Stimulated activated naive CD8-positive, alpha-beta T cell treated with anti-CD3 and anti-CD28 coated beads, Interleukin-15, amount 100 ng/mL, for 72 hours (primary cell): ENCODE measurements around the gene DHPS.

Source experiments
- ATAC-seq: fragments of 150-1000 bp; cut with Tn5 transposase; 2 replicates; pipeline ENCODE4 v1.10.0; 2021; ENCODE audit warnings: mild to moderate bottlenecking, moderate library complexity
- DNase-seq, 2 donors: peaks; one replicate each; pipeline ENCODE4 v3.0.0; 2021 to 2022
- H3K27ac Mint-ChIP-seq, 2 donors: one replicate each; pipeline ENCODE4 v1.8.0; 2022; ENCODE audit warnings: mild to moderate bottlenecking in 2 of 2, mixed read lengths in 2 of 2, moderate library complexity in 2 of 2
- H3K27me3 Mint-ChIP-seq: one replicate; pipeline ENCODE4 v1.8.0; 2022; ENCODE audit warnings: mixed read lengths
- H3K4me1 Mint-ChIP-seq: one replicate; pipeline ENCODE4 v1.8.0; 2022; ENCODE audit warnings: mild to moderate bottlenecking, mixed read lengths
- H3K4me3 Mint-ChIP-seq, 2 donors: one replicate each; pipeline ENCODE4 v1.8.0; 2022; ENCODE audit warnings: mild to moderate bottlenecking in 2 of 2, mixed read lengths in 2 of 2, moderate library complexity in 1 of 2
- H3K9me3 Mint-ChIP-seq, 2 donors: one replicate each; pipeline ENCODE4 v1.8.0; 2022; ENCODE audit warnings: mixed read lengths in 2 of 2

DHPS gene

DNA sequence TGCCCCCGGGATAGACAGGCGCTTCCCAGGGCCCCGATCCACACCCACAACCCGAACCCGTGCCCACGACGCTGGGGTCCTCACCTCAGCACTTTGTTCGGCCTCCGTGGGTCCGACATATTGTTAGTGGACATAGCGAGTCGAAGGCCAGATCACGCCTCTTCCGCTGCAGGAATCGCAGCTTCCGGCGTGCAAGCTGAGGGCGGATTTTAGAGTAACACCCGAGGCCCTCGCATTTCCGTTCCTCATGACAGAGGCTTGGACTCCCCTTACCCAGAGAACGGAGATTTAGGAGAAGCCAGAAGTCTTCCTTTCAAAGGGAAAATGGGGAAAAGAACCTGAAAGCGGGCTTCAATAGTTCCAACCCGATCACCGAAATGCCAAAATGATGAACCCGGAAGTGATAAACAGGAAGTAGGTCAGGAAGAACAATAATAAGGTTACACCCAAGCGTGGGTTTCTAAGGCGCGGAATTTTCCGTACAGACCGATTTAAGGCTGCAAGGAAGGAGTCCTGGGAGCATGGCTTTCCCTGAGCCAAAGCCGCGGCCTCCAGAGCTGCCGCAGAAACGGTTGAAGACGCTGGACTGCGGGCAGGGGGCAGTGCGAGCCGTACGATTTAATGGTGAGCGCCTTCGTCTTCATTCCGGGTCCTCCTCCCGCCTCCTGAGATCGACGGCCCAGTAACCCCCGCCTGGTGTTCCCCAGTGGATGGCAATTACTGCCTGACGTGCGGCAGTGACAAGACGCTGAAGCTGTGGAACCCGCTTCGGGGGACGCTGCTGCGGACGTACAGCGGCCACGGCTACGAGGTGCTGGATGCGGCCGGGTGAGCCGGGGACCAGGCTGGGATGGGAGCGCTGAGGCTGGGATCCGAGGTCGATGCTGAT lies 12.2 kb downstream of the DHPS start:
- ATAC-seq = peak; percentile 38
- Mint-ChIP-seq H3K4me1 (peaks cover 72% of the 10 kb centered on the region), H3K27me3 (no peaks in the 10 kb centered on the region), H3K27ac (peak overlapping the region; percentile 100), H3K9me3 (no peaks in the 10 kb centered on the region), H3K4me3 (peak overlapping the region; percentile 96 to 97)
- DNase-seq = peak; percentile 76 to 79

DNA sequence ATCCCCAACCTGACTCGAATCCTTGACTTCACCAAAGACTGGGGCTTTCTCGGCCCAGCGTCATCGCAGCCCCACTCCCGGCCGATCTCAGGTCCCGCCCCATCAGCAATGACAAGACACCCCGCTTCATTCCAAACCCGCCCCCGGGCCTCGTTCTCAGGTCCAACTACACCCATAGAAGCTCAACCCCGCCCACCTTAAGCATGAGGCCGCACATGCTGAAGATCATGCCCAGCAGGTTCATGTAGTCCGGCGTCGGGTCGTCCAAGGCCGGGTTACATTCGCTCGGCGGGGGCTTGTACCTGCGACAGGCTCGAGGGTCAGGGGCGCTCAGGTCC lies 12.8 kb downstream of the DHPS start:
- H3K27ac Mint-ChIP-seq = peak overlapping the region; percentile 100
- peak overlapping the region; percentile 96 to 97 for H3K4me3 Mint-ChIP-seq
- no peaks in the 10 kb centered on the region for H3K9me3 Mint-ChIP-seq
- ATAC-seq (peak; percentile 10), DNase-seq (peak; percentile 50 to 64)
- H3K4me1 Mint-ChIP-seq = peaks cover 74% of the 10 kb centered on the region
- no peaks in the 10 kb centered on the region for H3K27me3 Mint-ChIP-seq

DNA sequence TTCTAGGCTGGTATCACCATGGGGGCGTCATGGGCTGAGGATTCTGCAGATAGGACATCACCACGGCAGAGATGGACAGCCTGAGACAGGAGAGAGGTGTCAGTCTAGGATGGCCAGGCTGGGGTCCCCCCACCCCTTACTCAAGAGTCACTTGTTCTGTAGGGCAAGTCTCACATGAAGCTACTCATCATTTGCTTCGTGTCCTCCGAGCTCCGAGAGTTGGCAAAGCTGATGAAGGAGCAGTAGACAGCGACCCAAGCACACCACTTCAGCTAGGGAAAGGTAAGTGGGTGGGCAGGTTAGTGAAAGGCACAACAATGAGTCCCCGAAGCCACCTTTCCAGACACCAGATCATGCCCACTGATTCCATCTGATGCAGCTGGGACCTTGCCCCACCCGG lies 13.3 kb downstream of the DHPS start:
- Mint-ChIP-seq H3K4me3 (peak overlapping the region; percentile 96 to 97), H3K27ac (peak overlapping the region; percentile 100), H3K9me3 (no peaks in the 10 kb centered on the region), H3K4me1 (peaks cover 80% of the 10 kb centered on the region), H3K27me3 (no peaks in the 10 kb centered on the region)
- no peak for ATAC-seq
- DNase-seq = no peak

DNA sequence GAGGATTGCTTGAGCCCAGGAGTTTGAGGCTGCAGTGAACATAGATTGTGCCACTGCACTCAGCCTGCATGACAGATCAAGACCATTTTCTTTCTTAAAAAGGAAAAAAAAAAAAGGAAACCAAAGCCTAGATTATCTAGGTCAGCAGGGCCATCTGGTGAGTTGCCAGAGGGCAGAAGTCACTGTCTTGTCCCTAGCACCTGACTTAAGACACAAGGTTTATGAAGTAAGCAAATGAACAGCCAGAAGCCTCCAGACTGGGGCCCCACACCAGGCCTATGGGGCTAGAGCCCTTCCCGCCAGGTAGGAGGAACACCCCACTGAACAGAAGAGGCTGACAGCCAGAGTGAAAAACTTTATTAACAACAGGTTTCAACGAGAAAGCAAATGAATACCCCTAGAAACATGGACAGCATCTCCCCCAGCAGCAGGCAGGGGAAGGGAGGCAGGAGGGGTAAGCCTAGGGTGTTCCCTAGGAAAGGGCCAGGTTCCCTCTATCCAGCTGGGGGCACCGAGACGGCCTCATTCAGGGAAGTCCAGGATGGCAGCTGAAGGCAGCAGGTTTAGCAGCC lies 13.9 kb downstream of the DHPS start:
- Mint-ChIP-seq H3K27ac (no peak overlapping the region), H3K27me3 (no peaks in the 10 kb centered on the region), H3K4me1 (peaks cover 84% of the 10 kb centered on the region), H3K9me3 (no peaks in the 10 kb centered on the region), H3K4me3 (peak overlapping the region; percentile 96 to 97)
- no peak for ATAC-seq
- DNase-seq = no peak

- DNase-seq (peak; percentile 81), ATAC-seq (peak; percentile 86)
- peak within 1 kb of the TSS; percentile 96 for H3K27ac Mint-ChIP-seq
- no peaks in the 10 kb centered on the region for H3K9me3 Mint-ChIP-seq
- peak within 1 kb of the TSS; percentile 91 to 96 for H3K4me3 Mint-ChIP-seq
- peaks cover 74% of the 10 kb centered on the region for H3K4me1 Mint-ChIP-seq
- no peaks in the 10 kb centered on the region for H3K27me3 Mint-ChIP-seq
Measured at GRCh38 chr19:12666265-12667048, 15.2 kb downstream of the DHPS start, which contains the start of the genes MAN2B1 and WDR83. MAN2B1 (minus strand) TSS chr19:12666742; CDS start chr19:12666701, 41 bp downstream. WDR83 (plus strand) TSS chr19:12666807; CDS start chr19:12669791, 2,984 bp downstream.

- H3K27me3 Mint-ChIP-seq = no peaks in the 10 kb centered on the region
- H3K27ac Mint-ChIP-seq = peak overlapping the region; percentile 96
- H3K9me3 Mint-ChIP-seq = no peaks in the 10 kb centered on the region
- peak overlapping the region; percentile 91 to 96 for H3K4me3 Mint-ChIP-seq
- ATAC-seq = peak; percentile 21
- peaks cover 71% of the 10 kb centered on the region for H3K4me1 Mint-ChIP-seq
- DNase-seq = no peak
Measured at GRCh38 chr19:12665671-12666264, 15.9 kb downstream of the DHPS start.

DNA sequence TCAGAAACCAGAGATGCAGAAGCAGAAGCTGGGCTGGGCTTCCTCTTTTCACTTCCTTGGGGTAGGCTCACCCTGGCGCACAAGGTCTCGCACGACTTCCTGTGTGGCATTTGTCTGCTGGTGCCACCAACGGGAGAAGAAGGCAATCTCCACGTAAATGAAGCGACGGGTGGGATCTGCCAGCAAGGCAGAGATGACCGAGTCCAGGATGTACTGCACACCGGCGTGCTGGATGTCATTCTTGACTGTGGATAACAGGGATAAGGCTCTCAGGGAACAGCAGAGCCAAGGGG lies 16.5 kb downstream of the DHPS start:
- Mint-ChIP-seq H3K4me1 (peaks cover 66% of the 10 kb centered on the region), H3K27me3 (no peaks in the 10 kb centered on the region), H3K9me3 (no peaks in the 10 kb centered on the region), H3K4me3 (peak overlapping the region; percentile 91 to 96), H3K27ac (peak overlapping the region; percentile 61 to 96)
- ATAC-seq (peak; percentile 56), DNase-seq (peak; percentile 33 to 71)

DNA sequence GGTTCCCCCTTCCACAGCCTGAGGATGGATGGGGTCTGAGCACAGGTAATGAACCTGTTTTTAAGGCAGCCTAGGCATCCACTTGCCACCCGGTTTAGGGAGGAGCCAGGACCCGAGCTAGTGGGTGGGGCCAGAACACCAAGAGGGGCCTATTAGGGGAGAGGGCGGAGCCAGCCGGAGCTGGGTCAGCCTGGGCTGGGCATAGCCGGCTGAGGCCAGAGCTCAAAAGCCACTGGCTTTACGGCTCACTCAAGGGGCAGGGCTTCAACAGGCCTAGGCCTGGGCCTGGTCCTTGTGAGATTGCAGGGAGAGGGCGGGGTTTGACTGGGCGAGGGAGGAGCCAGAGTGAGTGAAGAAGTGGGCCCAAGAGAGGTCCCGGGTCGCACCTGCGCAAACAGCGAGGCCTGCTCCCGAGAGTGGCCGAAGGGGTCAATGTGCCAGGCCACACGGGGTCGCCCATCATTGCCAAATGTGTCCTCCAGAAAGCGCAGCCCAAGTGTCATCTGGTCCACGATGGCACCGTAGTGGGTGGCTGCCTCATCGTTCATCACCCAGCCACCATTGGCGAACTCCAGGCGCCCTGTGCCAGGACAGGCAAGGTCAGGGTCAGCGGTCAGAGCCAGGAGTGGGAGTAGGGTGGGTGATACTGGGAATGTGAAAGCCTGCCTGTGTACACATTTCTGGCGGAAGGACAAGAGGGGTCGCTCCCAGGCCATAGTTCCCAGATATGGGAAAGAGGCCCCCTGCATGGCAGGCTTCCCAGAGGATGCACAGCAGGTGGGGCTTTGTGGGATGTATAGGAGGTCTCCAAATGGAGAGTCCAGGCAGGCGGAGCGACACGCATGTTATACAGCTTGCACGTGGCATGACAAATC lies 17.0 kb downstream of the DHPS start:
- DNase-seq = no peak
- H3K27ac Mint-ChIP-seq = peak overlapping the region; percentile 46 to 74
- H3K4me1 Mint-ChIP-seq = peaks cover 62% of the 10 kb centered on the region

DNA sequence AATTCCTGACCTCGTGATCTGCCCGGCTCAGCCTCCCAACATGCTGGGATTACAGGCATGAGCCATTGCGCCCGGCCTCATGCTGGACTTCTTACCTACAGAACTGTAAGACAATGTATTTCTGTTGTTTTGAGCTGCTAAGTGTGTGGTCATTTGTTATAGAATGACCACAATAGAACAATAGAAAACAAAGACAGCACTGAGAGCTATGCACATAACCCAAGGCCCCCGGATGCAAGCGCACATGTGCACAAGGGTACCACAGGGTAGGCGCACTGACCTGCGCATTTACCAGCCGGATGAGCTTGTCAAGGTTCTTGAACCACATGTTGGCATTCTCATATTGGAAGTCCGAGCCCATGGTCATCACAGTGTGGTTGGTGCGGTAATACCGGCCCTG lies 20.7 kb downstream of the DHPS start:
- DNase-seq = no peak
- Mint-ChIP-seq H3K27me3 (no peaks in the 10 kb centered on the region), H3K9me3 (no peaks in the 10 kb centered on the region), H3K4me3 (no peak overlapping the region), H3K4me1 (peaks cover 36% of the 10 kb centered on the region), H3K27ac (no peak overlapping the region)
- no peak for ATAC-seq

More for the DNA sequence above, 17.0 kb downstream of the DHPS start:
- H3K4me3 Mint-ChIP-seq = peak overlapping the region; percentile 91 to 96
- H3K9me3 Mint-ChIP-seq = no peaks in the 10 kb centered on the region
- ATAC-seq = no peak
- H3K27me3 Mint-ChIP-seq = no peaks in the 10 kb centered on the region

DNA sequence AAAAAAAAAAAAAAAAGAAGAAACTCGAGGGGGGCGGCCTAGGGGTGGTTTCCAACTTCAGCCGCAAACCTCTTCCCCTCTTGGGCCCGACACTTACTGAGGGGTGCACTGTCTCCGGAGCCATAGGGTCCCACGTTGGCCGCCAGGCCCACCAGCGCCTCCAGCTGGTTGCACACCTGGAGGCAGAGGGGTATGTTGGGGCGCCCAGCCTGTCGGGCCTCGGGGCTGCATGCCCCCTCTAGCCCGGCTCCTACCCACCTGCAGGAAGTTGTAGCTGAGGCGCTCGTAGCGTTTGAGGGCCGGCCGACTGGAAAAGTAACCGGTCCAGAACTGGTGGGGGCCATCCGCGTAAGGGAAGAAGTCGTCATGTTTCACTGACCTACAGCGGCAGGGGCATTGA lies 23.7 kb downstream of the DHPS start:
- Mint-ChIP-seq H3K4me3 (no peak overlapping the region), H3K4me1 (peaks cover 6% of the 10 kb centered on the region), H3K27me3 (no peaks in the 10 kb centered on the region), H3K9me3 (no peaks in the 10 kb centered on the region), H3K27ac (no peak overlapping the region)
- no peak for ATAC-seq
- no peak for DNase-seq

DNA sequence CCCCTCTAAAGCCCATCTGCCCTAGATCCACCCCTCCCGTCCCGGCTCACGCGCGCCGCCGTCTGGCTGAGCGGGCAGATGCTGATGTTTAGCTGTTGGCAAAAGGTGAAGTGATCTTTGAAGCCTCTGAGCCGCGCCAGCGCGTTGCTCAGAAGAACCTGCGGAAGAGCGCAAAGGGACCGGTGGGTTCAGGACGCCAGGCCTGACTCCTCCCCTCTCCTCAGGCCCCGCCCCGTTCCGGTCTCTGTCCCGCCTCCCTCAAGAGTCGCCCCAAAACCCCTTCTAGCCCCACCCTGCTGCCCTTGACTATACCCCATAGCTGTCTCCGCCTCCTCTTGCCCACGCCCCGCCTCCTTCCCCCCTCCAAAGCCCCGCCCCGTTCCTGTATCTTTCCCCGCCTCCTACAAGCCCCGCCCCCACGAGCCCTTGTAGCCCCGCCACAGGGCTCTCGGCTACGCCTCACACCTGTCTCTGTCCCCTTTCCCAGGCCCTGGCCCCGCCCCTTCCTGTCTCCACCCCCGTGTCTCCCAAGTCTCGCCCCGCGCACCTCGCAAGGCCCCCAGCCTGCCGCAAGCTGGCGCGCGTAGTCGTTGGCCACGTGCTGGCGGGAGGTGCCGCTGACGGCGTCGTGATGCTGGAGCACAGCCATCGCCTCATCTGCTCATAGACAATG lies 24.6 kb downstream of the DHPS start:
- ATAC-seq (peak; percentile 42), DNase-seq (no peak)
- Mint-ChIP-seq H3K27ac (peak overlapping the region in 1 of 2 donors; percentile 48), H3K9me3 (no peaks in the 10 kb centered on the region), H3K4me3 (no peak overlapping the region), H3K27me3 (no peaks in the 10 kb centered on the region), H3K4me1 (peaks cover 6% of the 10 kb centered on the region)

DNA sequence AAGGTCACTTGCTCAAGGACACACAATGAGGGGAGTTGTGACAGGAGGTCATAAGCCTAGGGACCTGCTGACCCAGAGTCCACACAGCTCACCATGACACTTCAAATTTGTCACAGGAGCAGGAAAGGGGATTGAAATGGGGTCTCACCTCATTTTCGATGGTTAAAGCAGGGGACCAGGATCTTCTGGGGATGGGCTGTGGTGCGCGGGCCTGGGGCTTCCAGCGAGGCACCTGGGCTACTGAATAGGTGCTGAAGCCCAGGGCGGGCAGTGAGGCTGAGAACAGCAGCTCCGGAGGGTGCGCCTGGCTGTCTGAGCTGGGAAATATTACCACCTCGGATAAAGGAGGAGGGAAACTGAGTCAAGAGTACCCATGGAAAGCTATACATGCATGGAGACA lies 26.1 kb downstream of the DHPS start:
- no peaks in the 10 kb centered on the region for H3K27me3 Mint-ChIP-seq
- no peak overlapping the region for H3K4me3 Mint-ChIP-seq
- peak overlapping the region in 1 of 2 donors; percentile 51 for H3K27ac Mint-ChIP-seq
- ATAC-seq (no peak), DNase-seq (no peak)
- H3K9me3 Mint-ChIP-seq = no peaks in the 10 kb centered on the region
- H3K4me1 Mint-ChIP-seq = peaks cover 6% of the 10 kb centered on the region

DNA sequence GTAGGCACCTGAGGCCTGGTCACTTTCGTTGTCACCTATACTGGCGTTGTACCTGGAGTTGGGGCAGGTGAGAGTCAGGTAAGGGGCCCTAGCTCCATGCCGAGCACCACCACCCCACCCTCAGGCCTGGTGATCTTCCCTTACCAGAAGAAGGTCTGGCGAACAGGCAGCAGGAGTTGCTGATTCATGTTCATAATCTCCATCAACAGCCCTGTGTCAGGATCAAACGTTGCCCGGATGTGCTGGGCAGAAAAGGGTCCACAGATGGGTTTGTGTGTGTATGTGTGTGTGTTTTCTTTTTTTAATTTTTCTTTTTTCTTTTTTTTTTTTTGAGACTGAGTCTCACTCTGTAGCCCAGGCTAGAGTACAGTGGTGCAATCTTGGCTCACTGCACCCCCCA lies 29.5 kb downstream of the DHPS start:
- no peaks in the 10 kb centered on the region for H3K27me3 Mint-ChIP-seq
- DNase-seq (no peak), ATAC-seq (no peak)
- H3K27ac Mint-ChIP-seq = no peak overlapping the region
- no peaks in the 10 kb centered on the region for H3K9me3 Mint-ChIP-seq
- H3K4me1 Mint-ChIP-seq = peaks cover 20% of the 10 kb centered on the region
- no peak overlapping the region for H3K4me3 Mint-ChIP-seq

GRCh38 chr19:12649941-12650340 lies 31.7 kb downstream of the DHPS start:
- H3K27ac Mint-ChIP-seq = no peak overlapping the region
- H3K9me3 Mint-ChIP-seq = no peaks in the 10 kb centered on the region
- no peaks in the 10 kb centered on the region for H3K27me3 Mint-ChIP-seq
- ATAC-seq (no peak), DNase-seq (no peak)
- no peak overlapping the region for H3K4me3 Mint-ChIP-seq
- H3K4me1 Mint-ChIP-seq = peaks cover 23% of the 10 kb centered on the region
